D721Med (cell line): ENCODE data around the gene SERPINA12.

Experiments used
- DNase-seq: peaks from one replicate; pipeline ENCODE4 v3.0.0; 2011; ENCODE audit warnings: low spot score; ENCODE audit not compliant: insufficient read length
- FAIRE-seq: peaks from 2 replicates; lab custom pipeline; 2011; peaks lifted over from hg19 to GRCh38; lab: Jason Lieb, UNC
- CTCF ChIP-seq: IDR thresholded peaks from 2 replicates; pipeline ENCODE4 v1.5.1; 2012; ENCODE audit warnings: mild to moderate bottlenecking, control low read depth; ENCODE audit not compliant: insufficient read depth; ENCODE audit errors: missing control alignments

The SERPINA12 gene

GRCh38 chr14:94542811-94543440, 33.7 kb upstream of the SERPINA12 start:
- TF ChIP-seq CTCF: no peak

DNA sequence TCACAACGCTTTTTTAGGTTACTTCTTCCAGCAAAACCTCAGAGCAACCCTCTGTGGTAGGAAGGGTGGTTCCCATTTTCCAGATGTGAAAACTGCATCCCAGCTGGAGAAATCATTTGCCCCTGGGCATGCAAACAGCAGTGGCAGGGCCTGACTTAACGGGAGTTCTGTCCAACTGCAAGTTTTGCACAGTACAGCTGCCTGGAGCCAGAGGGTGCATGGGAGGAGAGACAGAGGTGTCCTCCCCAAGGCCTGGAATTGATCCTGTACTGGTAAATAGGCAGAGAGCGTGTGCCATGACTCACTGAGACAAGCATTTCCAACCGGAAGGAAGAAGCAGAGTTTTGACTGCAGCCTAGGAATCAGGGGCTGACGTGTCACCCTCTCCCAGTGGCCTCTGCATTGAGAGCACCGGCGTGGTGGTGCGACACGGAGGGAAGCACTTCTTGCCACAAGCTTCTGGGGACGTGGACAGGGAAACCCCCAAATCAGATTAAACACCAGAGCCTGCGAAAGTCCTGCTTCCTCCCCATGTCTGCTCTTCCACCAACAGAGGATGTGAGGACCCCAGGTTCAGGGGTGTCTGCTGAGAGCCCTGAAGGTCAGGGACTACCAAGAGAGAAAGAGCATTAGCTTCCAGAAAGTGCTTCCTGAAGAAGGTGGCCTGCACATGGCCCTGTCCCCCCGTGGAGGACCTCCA, 33.0 kb upstream of the SERPINA12 start:
- TF ChIP-seq CTCF: no peak
- DNase-seq (no peak), FAIRE-seq (no peak)

More at GRCh38 chr14:94542811-94543440, 33.7 kb upstream of the SERPINA12 start:
- DNase-seq (no peak), FAIRE-seq (no peak)

GRCh38 chr14:94541234-94541975, 32.1 kb upstream of the SERPINA12 start:
- DNase-seq (no peak), FAIRE-seq (no peak)
- TF ChIP-seq CTCF: no peak

GRCh38 chr14:94540031-94540794, 30.9 kb upstream of the SERPINA12 start:
- TF ChIP-seq CTCF: no peak
- FAIRE-seq: no peak
- no peak for DNase-seq

DNA sequence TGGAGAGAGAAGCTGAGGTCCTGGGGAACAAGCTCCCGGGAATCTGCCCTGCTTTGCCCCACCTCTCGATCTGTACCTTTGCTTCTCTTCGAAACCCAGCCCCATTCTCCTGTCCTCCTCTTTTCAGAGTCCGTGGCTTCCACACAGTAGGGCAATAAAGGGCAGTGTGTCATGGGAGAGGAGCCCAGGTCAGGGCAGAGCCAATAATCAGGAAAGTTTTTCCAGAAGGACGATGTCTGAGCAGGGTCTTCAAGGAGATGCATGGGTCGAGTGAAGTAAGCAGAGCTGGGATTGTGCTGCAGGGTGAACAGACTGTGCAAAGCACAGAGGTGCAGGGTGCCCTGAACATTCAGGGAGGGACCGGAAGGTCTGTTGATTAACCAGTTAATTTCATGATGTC, 29.9 kb upstream of the SERPINA12 start:
- FAIRE-seq: no peak
- no peak for TF ChIP-seq CTCF
- DNase-seq: no peak

DNA sequence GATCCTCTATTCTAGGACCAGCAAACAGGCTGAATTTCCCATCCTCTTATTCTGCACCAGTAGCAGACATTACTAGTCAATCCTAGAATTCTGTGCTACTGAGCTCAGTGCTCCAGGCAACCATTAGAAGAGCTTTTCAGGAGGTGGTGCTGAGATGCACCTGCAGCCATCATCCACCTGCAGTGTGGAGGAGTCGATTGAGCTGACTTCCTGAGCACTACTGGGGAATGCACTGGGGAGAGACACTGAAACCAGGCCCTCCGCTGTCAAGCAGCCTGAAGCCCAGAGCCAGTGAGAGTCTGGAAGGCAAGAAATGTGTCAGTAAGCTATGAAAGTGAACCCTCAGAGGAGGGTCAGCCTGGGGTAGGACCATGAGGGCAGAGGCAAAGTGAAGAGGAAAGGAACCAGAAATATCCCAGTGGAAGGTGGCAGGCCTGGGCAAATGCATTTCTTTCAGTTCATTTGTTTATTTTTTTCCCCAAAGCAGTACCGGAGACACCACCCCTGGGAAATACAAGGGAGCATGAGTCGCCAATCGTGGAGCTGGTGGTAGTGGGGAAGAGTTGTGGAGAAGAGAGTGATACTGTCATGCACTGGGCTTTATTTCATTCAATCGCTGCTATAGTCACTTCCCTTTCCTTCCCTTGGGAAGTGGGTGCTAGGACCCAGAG, 28.9 kb upstream of the SERPINA12 start:
- no peak for DNase-seq
- no peak for TF ChIP-seq CTCF
- FAIRE-seq: no peak
